ENCODE data around the gene ZNRD2. TPM values are rescaled to one million over a fixed set of nuclear protein-coding genes. Genes with fewer than 3 reads are reported as not detected.

The ZNRD2 gene
- total RNA-seq, 1 experiment from 2014 or later = 61.2 TPM

DNA sequence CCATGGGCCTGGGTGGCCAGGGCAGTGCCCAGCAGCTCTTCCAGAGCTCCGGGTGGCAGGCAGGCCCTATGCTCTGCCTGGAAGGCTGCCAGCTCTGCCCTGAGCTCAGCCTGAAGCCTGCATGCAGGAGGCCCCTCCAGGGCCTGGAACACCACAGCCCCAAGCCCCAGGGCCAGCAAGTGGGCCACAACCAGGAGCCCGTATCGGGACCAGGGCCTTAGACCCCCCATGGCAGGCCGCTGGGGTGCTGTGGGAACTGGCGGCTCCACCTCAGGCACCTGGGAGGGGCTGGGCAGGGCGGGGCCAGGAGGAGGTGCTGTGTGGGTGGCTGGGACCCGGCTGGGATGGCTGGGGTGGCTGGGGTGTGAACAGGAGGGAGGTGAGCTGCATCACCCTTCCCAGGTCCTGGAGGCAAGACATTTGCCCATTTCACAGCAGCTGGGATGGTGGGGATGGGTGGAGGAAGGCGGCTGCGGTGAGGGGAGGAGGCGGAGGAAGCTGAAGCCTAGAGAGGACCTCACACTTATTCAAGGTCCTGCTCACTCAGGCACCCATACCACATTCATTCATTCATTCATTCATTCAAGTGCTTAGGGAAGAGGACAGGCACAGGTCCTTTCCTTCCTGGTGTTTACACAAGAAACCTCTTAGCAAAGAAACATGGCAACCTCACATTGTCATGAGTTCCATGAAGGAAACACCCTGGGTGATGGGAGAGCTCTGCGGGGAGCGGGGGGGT lies 25.4 kb downstream of the ZNRD2 start, which contains the start of gene KCNK7:
TSS of gene KCNK7 (minus strand) at position 258 of the 739 bp plus-strand sequence. CDS start at position 230, 28 bp downstream.
- POLR2A ChIA-PET = no interaction called here
- CTCF ChIA-PET = interaction anchor here (0.7 to 2.5 kb wide), 2 partner anchors 23 to 68 kb away, joined by 6 to 9 read pairs; partner anchors contain the start of gene FAM89B
- no peak for DNase-seq (ENCODE audit: low read depth, low spot score)

GRCh38 chr11:65596520-65596919 lies 26.2 kb downstream of the ZNRD2 start:
- POLR2A ChIA-PET = no interaction called here
- CTCF ChIA-PET = no interaction called here
- intact Hi-C loops (cut with micrococcal nuclease; ENCODE audit: unreplicated experiment) = no loop called here

More for the DNA sequence above, 25.4 kb downstream of the ZNRD2 start, which contains the start of gene KCNK7:
- Histone ChIP-seq H3K27me3 (ENCODE audit: control insufficient read depth, insufficient read depth, low read length) (no peaks in the 10 kb centered on the region), H3K9me3 (ENCODE audit: control insufficient read depth, insufficient read depth, low read depth, low read length) (no peaks in the 10 kb centered on the region), H3K4me1 (ENCODE audit: control insufficient read depth, insufficient read depth, low read length) (peaks cover 12% of the 10 kb centered on the region; the same call in 1 of the 2 replicates), H3K4me3 (ENCODE audit: low read depth in 2 of 2, low read length in 2 of 2) (no peak within 1 kb of the TSS), H3K27ac (ENCODE audit: low read length) (no peak within 1 kb of the TSS), H3K36me3 (ENCODE audit: control insufficient read depth, insufficient read depth, low read length) (no peaks in the 10 kb centered on the region)
- peak; percentile 37 for ATAC-seq
- intact Hi-C loops (cut with micrococcal nuclease; ENCODE audit: unreplicated experiment) (no loop called here), in situ Hi-C loops (cut with HindIII; ENCODE audit: low pct_unique_long_range_greater_than_20kb, low sequenced_read_pairs) (no loop called here)
- BruUV-seq (replicated peaks) = no TSS peak
- TF ChIP-seq, protein P1, sequence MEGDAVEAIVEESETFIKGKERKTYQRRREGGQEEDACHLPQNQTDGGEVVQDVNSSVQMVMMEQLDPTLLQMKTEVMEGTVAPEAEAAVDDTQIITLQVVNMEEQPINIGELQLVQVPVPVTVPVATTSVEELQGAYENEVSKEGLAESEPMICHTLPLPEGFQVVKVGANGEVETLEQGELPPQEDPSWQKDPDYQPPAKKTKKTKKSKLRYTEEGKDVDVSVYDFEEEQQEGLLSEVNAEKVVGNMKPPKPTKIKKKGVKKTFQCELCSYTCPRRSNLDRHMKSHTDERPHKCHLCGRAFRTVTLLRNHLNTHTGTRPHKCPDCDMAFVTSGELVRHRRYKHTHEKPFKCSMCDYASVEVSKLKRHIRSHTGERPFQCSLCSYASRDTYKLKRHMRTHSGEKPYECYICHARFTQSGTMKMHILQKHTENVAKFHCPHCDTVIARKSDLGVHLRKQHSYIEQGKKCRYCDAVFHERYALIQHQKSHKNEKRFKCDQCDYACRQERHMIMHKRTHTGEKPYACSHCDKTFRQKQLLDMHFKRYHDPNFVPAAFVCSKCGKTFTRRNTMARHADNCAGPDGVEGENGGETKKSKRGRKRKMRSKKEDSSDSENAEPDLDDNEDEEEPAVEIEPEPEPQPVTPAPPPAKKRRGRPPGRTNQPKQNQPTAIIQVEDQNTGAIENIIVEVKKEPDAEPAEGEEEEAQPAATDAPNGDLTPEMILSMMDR (IDR thresholded peaks at IDR 0.05) = no peak
- TF ChIP-seq SIN3A (IDR thresholded peaks at IDR 0.05; ENCODE audit: borderline replicate concordance, insufficient read depth, low read depth, low read length) = no peak
- no peak for TF ChIP-seq POLR2AphosphoS5 (IDR thresholded peaks at IDR 0.05; ENCODE audit: low read depth, low read length)
- TF ChIP-seq TCF7L2 (IDR thresholded peaks at IDR 0.05; ENCODE audit: low read depth, low read length) = no peak

More at GRCh38 chr11:65596520-65596919, 26.2 kb downstream of the ZNRD2 start:
- H3K27me3 ChIP-seq (ENCODE audit: control insufficient read depth, insufficient read depth, low read length) = no peaks in the 10 kb centered on the region
- no TSS peak for BruUV-seq (replicated peaks)
- no peak overlapping the region for H3K4me3 ChIP-seq (ENCODE audit: low read depth in 2 of 2, low read length in 2 of 2)
- peaks cover 12% of the 10 kb centered on the region; the same call in 1 of the 2 replicates for H3K4me1 ChIP-seq (ENCODE audit: control insufficient read depth, insufficient read depth, low read length)
- ATAC-seq (no peak), DNase-seq (ENCODE audit: low read depth, low spot score) (no peak)
- no peaks in the 10 kb centered on the region for H3K9me3 ChIP-seq (ENCODE audit: control insufficient read depth, insufficient read depth, low read depth, low read length)
- no peak overlapping the region for H3K27ac ChIP-seq (ENCODE audit: low read length)
- no peaks in the 10 kb centered on the region for H3K36me3 ChIP-seq (ENCODE audit: control insufficient read depth, insufficient read depth, low read length)
- no peak for TF ChIP-seq SIN3A (IDR thresholded peaks at IDR 0.05; ENCODE audit: borderline replicate concordance, insufficient read depth, low read depth, low read length)
- TF ChIP-seq, protein P2, sequence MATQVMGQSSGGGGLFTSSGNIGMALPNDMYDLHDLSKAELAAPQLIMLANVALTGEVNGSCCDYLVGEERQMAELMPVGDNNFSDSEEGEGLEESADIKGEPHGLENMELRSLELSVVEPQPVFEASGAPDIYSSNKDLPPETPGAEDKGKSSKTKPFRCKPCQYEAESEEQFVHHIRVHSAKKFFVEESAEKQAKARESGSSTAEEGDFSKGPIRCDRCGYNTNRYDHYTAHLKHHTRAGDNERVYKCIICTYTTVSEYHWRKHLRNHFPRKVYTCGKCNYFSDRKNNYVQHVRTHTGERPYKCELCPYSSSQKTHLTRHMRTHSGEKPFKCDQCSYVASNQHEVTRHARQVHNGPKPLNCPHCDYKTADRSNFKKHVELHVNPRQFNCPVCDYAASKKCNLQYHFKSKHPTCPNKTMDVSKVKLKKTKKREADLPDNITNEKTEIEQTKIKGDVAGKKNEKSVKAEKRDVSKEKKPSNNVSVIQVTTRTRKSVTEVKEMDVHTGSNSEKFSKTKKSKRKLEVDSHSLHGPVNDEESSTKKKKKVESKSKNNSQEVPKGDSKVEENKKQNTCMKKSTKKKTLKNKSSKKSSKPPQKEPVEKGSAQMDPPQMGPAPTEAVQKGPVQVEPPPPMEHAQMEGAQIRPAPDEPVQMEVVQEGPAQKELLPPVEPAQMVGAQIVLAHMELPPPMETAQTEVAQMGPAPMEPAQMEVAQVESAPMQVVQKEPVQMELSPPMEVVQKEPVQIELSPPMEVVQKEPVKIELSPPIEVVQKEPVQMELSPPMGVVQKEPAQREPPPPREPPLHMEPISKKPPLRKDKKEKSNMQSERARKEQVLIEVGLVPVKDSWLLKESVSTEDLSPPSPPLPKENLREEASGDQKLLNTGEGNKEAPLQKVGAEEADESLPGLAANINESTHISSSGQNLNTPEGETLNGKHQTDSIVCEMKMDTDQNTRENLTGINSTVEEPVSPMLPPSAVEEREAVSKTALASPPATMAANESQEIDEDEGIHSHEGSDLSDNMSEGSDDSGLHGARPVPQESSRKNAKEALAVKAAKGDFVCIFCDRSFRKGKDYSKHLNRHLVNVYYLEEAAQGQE (IDR thresholded peaks at IDR 0.05; ENCODE audit: insufficient read depth in 1 of 2, low read depth in 2 of 2, low read length in 1 of 2) = no peak
- TF ChIP-seq, protein P1 (IDR thresholded peaks at IDR 0.05) = no peak
- TF ChIP-seq TCF7L2 (IDR thresholded peaks at IDR 0.05; ENCODE audit: low read depth, low read length) = no peak
- in situ Hi-C loops (cut with HindIII; ENCODE audit: low pct_unique_long_range_greater_than_20kb, low sequenced_read_pairs) = no loop called here
